PFSK-1 (cell line): Measurements from ENCODE around the gene MOV10L1.

Experiments
- FOXP2 ChIP-seq: optimal IDR thresholded peaks from 2 replicates; pipeline ENCODE3; 2011; ENCODE audit warnings: borderline replicate concordance, control low read depth, inconsistent platforms; ENCODE audit not compliant: insufficient read depth; ENCODE audit errors: extremely low read length, extremely low read depth
- POLR2AphosphoS5 ChIP-seq: IDR thresholded peaks from 2 replicates; pipeline ENCODE4 v1.6.1; 2012; ENCODE audit warnings: low read depth, mild to moderate bottlenecking, control low read depth, low read length, moderate library complexity
- REST ChIP-seq, 2 experiments: IDR thresholded peaks; 2 replicates each; pipeline versions ENCODE4 v1.6.1 to v1.8.0; 2011 to 2012; ENCODE audit warnings: low read depth in 2 of 2, low read length in 2 of 2, control low read depth in 1 of 2, inconsistent platforms in 1 of 2, mild to moderate bottlenecking in 1 of 2, moderate library complexity in 1 of 2; ENCODE audit not compliant: insufficient read depth in 1 of 2
- SIN3A ChIP-seq: IDR thresholded peaks from 2 replicates; pipeline ENCODE4 v1.6.1; 2012; ENCODE audit warnings: mild to moderate bottlenecking, low read length, moderate library complexity, borderline replicate concordance; ENCODE audit not compliant: insufficient read depth
- TAF1 ChIP-seq: IDR thresholded peaks from 2 replicates; pipeline ENCODE4 v1.6.1; 2012; ENCODE audit warnings: low read length, control low read depth, borderline replicate concordance; ENCODE audit not compliant: insufficient read depth

Gene MOV10L1

GRCh38 chr22:50202130-50202666 is 112.4 kb downstream of the MOV10L1 start:
- TF ChIP-seq FOXP2: no peak
- TF ChIP-seq SIN3A: no peak
- no peak for TF ChIP-seq REST (IDR thresholded peaks at IDR 0.05; ENCODE audit: insufficient read depth in 1 of 2, low read depth in 2 of 2, low read length in 2 of 2)
- no peak for TF ChIP-seq TAF1
- no peak for TF ChIP-seq POLR2AphosphoS5

GRCh38 chr22:50203288-50203687 is 113.5 kb downstream of the MOV10L1 start:
- no peak for TF ChIP-seq REST (IDR thresholded peaks at IDR 0.05; ENCODE audit: insufficient read depth in 1 of 2, low read depth in 2 of 2, low read length in 2 of 2)
- no peak for TF ChIP-seq TAF1
- no peak for TF ChIP-seq FOXP2

GRCh38 chr22:50204571-50204970 is 114.8 kb downstream of the MOV10L1 start:
- no peak for TF ChIP-seq REST (IDR thresholded peaks at IDR 0.05; ENCODE audit: insufficient read depth in 1 of 2, low read depth in 2 of 2, low read length in 2 of 2)
- TF ChIP-seq TAF1: no peak
- TF ChIP-seq FOXP2: no peak
- TF ChIP-seq POLR2AphosphoS5: no peak
- no peak for TF ChIP-seq SIN3A

GRCh38 chr22:50205781-50206569 is 116.2 kb downstream of the MOV10L1 start:
- TF ChIP-seq REST (IDR thresholded peaks at IDR 0.05; ENCODE audit: insufficient read depth in 1 of 2, low read depth in 2 of 2, low read length in 2 of 2): no peak
- TF ChIP-seq TAF1: no peak
- no peak for TF ChIP-seq FOXP2
- TF ChIP-seq POLR2AphosphoS5: no peak
- TF ChIP-seq SIN3A: no peak

GRCh38 chr22:50206599-50206998 is 116.8 kb downstream of the MOV10L1 start:
- no peak for TF ChIP-seq REST (IDR thresholded peaks at IDR 0.05; ENCODE audit: insufficient read depth in 1 of 2, low read depth in 2 of 2, low read length in 2 of 2)
- no peak for TF ChIP-seq SIN3A
- no peak for TF ChIP-seq FOXP2
- no peak for TF ChIP-seq POLR2AphosphoS5
- no peak for TF ChIP-seq TAF1
